ENCODE measurements around the gene EIF4E.
"Not testable (repeated sequence)": the region's sequence is repeated elsewhere in the genome, so short reads cannot be mapped to it uniquely, and the experiment has no call there.

The EIF4E gene

DNA sequence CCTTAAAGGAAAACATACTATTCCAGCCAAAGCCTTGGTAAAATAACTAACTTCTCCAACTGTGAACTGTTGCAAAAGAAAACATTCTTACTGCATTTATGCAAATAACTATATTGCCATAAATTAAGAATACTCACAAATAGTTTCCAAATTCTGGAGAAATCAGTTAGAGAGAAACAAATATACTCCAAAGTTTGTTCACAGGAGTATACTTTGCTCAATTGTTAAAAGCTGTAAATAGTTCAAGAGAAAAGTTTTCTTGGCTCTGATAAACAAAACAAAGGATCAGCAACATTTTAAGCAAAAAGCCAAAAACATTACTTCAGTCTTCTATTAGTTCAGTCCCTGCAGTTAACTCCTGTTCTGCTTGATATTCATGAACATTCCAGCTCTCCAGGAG, 83.0 kb downstream of the EIF4E start:
- Histone ChIP-seq H3K36me3 (ENCODE audit: control insufficient read depth, insufficient read depth, low read length) (no peaks in the 10 kb centered on the region), H3K27ac (ENCODE audit: low read depth, low read length, severe bottlenecking) (no peak overlapping the region), H3K4me3 (ENCODE audit: extremely low read depth, insufficient read depth, low read length, poor library complexity, severe bottlenecking) (no peak overlapping the region), H3K4me1 (ENCODE audit: control insufficient read depth, insufficient read depth, low read length, poor library complexity, severe bottlenecking) (no peaks in the 10 kb centered on the region), H3K9me3 (ENCODE audit: control insufficient read depth, low read length) (peaks cover 21% of the 10 kb centered on the region)

DNA sequence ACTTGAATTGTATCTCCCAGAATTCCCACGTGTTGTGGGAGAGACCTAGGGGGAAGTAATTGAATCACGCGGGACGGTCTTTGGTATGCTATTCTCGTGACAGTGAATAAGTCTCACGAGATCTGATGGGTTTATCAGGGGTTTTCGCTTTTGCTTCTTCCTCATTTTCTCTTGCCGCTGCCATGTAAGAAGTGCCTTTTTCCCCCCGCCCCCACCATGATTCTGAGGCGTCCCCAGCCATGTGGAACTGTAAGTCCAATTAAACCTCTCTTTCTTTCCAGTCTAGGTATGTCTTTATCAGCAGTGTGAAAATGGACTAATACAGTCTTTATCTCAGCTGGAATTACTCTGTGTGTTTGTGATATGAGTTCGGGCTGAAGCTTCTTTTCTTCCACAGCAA, 86.0 kb downstream of the EIF4E start:
- WGBS, 2 experiments (ENCODE audit: insufficient coverage in 2 of 2) = 87 to 88% methylated on average over 8 to 10 of the region's 11 CpGs
- not testable (repeated sequence) for H3K27ac ChIP-seq (ENCODE audit: low read depth, low read length, severe bottlenecking)

GRCh38 chr4:98838977-98839618, 89.8 kb downstream of the EIF4E start:
- Histone ChIP-seq H3K27ac (ENCODE audit: low read depth, low read length, severe bottlenecking) (no peak overlapping the region), H3K9me3 (ENCODE audit: control insufficient read depth, low read length) (no peaks in the 10 kb centered on the region), H3K4me1 (ENCODE audit: control insufficient read depth, insufficient read depth, low read length, poor library complexity, severe bottlenecking) (no peaks in the 10 kb centered on the region), H3K36me3 (ENCODE audit: control insufficient read depth, insufficient read depth, low read length) (no peaks in the 10 kb centered on the region), H3K4me3 (ENCODE audit: extremely low read depth, insufficient read depth, low read length, poor library complexity, severe bottlenecking) (no peak overlapping the region)
- 13 to 44% methylated on average over 1 of the region's 5 CpGs for WGBS, 2 experiments (ENCODE audit: insufficient coverage in 2 of 2)

More for the DNA sequence above, 86.0 kb downstream of the EIF4E start:
- not testable (repeated sequence) for H3K36me3 ChIP-seq (ENCODE audit: control insufficient read depth, insufficient read depth, low read length); H3K4me1 ChIP-seq (ENCODE audit: control insufficient read depth, insufficient read depth, low read length, poor library complexity, severe bottlenecking); H3K4me3 ChIP-seq (ENCODE audit: extremely low read depth, insufficient read depth, low read length, poor library complexity, severe bottlenecking)
- H3K9me3 ChIP-seq (ENCODE audit: control insufficient read depth, low read length) = peaks cover 21% of the 10 kb centered on the region

DNA sequence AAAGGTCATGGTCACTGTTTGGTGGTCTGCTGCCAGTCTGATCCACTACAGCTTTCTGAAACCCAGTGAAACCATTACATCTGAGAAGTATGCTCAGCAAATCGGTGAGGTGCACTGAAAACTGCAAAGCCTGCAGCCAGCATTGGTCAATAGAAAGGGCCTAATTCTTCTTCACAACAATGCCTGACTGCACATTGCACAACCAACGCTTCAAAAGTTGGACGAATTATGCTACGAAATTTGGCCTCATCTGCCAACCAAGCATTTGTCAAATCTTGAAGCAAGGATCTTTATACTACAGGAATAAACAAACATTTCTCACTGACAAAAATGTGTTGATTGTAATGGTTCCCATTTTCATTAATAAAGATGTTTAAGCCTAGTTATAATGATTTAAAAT, 90.4 kb downstream of the EIF4E start:
- no peaks in the 10 kb centered on the region for H3K9me3 ChIP-seq (ENCODE audit: control insufficient read depth, low read length)
- WGBS, 2 experiments (ENCODE audit: insufficient coverage in 2 of 2) = 100% methylated on average over 3 of the region's 4 CpGs
- H3K27ac ChIP-seq (ENCODE audit: low read depth, low read length, severe bottlenecking) = no peak overlapping the region
- H3K36me3 ChIP-seq (ENCODE audit: control insufficient read depth, insufficient read depth, low read length) = no peaks in the 10 kb centered on the region
- no peaks in the 10 kb centered on the region for H3K4me1 ChIP-seq (ENCODE audit: control insufficient read depth, insufficient read depth, low read length, poor library complexity, severe bottlenecking)
- no peak overlapping the region for H3K4me3 ChIP-seq (ENCODE audit: extremely low read depth, insufficient read depth, low read length, poor library complexity, severe bottlenecking)

DNA sequence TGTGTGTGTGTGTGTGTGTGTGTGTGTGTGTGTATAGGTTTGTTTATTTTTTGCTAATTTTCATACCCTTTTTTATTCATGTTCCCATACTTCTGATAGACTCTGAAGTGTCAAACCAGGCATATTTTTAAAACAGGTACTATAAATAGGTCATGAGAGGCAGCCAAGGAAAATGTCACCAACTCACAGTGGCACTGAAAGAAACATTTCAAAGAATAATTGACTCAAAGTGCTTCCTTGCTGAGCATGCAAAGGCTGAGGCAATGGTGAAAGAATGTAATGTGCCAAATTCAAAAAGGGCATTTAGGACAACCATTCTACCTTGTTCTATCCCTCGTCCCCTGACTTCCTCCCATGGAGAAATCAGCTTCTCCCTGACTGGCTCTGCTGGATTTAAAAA, 95.5 kb downstream of the EIF4E start:
- Histone ChIP-seq H3K36me3 (ENCODE audit: control insufficient read depth, insufficient read depth, low read length) (no peaks in the 10 kb centered on the region), H3K4me1 (ENCODE audit: control insufficient read depth, insufficient read depth, low read length, poor library complexity, severe bottlenecking) (no peaks in the 10 kb centered on the region), H3K27ac (ENCODE audit: low read depth, low read length, severe bottlenecking) (no peak overlapping the region), H3K4me3 (ENCODE audit: extremely low read depth, insufficient read depth, low read length, poor library complexity, severe bottlenecking) (no peak overlapping the region), H3K9me3 (ENCODE audit: control insufficient read depth, low read length) (no peaks in the 10 kb centered on the region)
- WGBS, 2 experiments (ENCODE audit: insufficient coverage in 2 of 2) = no CpG with 5 or more reads among the region's 1 CpG

GRCh38 chr4:98831036-98831435, 97.9 kb downstream of the EIF4E start:
- H3K4me3 ChIP-seq (ENCODE audit: extremely low read depth, insufficient read depth, low read length, poor library complexity, severe bottlenecking); H3K36me3 ChIP-seq (ENCODE audit: control insufficient read depth, insufficient read depth, low read length); H3K27ac ChIP-seq (ENCODE audit: low read depth, low read length, severe bottlenecking); H3K4me1 ChIP-seq (ENCODE audit: control insufficient read depth, insufficient read depth, low read length, poor library complexity, severe bottlenecking); H3K9me3 ChIP-seq (ENCODE audit: control insufficient read depth, low read length): not testable (repeated sequence)
- WGBS, 2 experiments (ENCODE audit: insufficient coverage in 2 of 2) = 100% methylated on average over 1 of the region's 1 CpG

Measured in mesodermal cell (in vitro differentiated cells).